GM18508 (cell line): ENCODE results near the gene TRIM21.
A peak's percentile ranks its signal among the peaks of the same experiment; 100 is the strongest.
"Not testable (repeated sequence)": the region's sequence is repeated elsewhere in the genome, so short reads cannot be mapped to it uniquely, and the experiment has no call there.

Experiments used
- ATAC-seq: cut with Tn5 transposase; IDR thresholded peaks from one replicate; pipeline ENCODE4 v1.9.1; 2021; ENCODE audit warnings: moderate number of reproducible peaks; ENCODE audit not compliant: insufficient read depth, unreplicated experiment

The TRIM21 gene

DNA sequence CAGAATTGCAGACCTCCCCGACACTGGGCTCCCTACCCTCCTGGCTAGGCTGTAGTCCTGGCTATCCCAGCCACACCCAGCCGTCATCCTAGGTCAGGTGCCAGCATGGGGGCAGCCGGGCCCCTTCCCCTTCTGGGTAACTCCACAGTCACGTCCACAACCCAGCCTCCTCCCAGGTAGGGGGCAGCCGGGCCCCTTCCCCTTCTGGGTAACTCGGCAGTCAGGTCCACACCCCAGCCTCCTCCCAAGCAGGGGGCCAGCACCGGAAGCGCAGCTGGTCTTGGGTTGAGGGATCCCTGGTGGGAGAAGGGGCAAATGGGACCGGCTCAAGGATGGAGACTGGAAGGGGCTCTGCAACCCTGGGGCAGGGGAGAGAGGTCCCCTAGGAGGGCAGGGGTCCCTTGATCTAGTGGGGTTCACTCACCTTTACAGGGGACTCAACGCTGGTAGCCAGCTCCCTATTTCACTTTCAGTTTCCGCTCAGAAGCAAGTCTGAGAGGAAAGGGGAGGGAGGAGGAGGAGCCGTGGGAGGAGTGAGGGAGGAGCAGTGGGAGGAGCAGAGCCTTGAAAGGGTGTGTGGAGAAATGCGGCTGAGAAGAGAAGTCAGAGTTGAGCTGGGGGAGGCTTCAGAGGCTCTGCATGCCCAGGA, at the start of gene TRIM21:
Gene TRIM21 (minus strand): TSS at position 494 of the 649 bp plus-strand sequence. CDS start 3,293 bp downstream, outside the sequence.
- peak; percentile 98 for ATAC-seq

DNA sequence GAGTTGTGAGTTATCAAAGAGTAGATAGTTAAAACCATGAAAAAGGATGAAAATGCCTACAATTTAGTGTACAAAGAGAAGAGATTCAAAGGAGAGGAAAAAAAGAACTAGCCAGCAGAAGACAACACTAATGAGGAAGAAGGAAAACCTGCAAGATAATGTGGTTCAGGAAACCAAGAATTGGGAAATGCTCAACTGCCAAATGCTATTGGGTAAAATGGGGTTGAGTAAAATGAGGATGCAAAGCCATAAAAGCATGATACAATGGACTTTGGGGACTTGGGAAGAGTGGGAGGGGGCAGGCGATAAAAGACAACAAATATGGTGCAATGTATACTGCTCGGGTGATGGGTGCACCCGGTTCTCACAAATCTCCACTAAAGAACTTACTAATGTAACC, 48.0 kb upstream of the TRIM21 start:
- ATAC-seq = no peak

DNA sequence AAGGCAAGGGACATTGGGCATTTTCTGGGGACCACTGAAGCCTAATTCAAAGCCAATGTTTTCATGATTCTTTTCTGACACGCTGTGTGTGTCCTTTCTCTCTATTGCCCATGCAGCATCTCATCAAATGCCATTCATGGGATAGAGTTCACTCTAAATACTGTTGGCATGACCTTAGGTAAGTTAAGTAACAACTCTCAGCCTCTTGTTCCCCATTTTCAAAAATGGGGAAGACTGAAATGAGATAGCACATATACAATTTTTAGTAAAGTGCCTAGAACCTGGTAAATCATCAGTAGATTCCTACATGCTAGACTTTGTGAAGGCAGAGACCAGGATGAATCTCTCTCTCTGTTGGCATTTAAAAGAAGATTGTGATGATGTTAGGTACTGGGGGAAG, 42.9 kb upstream of the TRIM21 start:
- ATAC-seq = no peak

DNA sequence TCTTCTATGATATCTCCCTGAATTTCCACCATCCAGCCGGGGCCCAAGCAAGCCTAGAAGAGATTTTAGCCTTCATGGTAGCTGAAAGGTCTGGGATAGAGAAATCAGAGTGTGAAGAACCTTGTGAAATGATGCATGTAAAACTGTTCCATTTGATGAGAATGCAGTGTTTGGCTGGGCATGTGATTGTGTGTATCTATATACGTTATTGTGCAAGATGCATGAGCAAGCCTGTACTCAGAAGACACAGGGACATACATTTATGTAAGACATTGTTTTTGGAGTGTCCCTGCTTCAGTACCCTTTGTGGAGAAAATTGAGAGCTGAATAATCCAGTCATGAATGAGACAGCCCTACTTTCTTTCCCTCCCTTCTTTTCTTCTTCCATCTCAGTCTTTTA, 40.4 kb upstream of the TRIM21 start:
- no peak for ATAC-seq

- no peak for ATAC-seq
Observed at GRCh38 chr11:4430051-4430450, 36.5 kb upstream of the TRIM21 start.

DNA sequence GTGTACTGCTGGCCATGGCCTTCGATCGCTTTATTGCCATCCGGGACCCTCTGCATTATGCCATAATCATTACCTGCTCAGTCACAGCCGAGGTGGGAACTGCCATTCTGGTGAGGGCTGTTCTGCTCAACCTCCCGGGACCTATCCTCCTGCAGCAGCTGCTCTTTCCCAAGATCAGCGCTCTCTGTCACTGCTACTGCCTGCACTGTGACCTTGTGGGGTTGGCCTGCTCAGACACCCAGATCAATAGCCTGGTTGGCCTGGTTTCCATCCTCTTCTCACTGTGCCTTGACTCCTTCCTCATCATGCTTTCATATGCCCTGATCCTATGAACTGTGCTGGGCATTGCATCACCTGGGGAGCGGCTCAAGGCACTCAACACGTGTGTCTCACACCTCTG, 24.9 kb upstream of the TRIM21 start:
- ATAC-seq = no peak

- no peak for ATAC-seq
Observed at GRCh38 chr11:4416816-4417215, 23.3 kb upstream of the TRIM21 start.

DNA sequence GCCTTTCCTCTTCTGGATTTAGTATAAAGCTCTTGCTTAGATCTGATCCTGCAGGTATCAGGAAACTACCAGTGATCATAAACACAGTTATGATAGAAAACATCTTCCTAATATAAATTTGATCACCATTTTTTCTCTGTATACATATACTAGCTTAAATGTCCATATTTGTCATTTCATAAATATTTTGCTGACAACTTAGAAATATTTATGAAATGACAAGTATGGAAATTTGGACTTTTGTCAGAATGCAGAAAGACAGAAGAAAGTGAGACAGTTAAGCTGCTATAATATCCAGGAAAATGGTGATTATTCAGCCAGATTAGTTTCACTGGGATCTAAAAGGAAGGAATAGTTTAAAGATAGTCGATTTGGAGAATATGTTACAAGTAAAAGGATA, 22.8 kb upstream of the TRIM21 start:
- no peak for ATAC-seq

GRCh38 chr11:4406206-4406605, 12.7 kb upstream of the TRIM21 start:
- ATAC-seq = not testable (repeated sequence)

GRCh38 chr11:4393858-4394223, 339 bp upstream of the TRIM21 start:
- ATAC-seq = no peak

- no peak for ATAC-seq
Observed at GRCh38 chr11:4388221-4388620, 5.3 kb downstream of the TRIM21 start.

DNA sequence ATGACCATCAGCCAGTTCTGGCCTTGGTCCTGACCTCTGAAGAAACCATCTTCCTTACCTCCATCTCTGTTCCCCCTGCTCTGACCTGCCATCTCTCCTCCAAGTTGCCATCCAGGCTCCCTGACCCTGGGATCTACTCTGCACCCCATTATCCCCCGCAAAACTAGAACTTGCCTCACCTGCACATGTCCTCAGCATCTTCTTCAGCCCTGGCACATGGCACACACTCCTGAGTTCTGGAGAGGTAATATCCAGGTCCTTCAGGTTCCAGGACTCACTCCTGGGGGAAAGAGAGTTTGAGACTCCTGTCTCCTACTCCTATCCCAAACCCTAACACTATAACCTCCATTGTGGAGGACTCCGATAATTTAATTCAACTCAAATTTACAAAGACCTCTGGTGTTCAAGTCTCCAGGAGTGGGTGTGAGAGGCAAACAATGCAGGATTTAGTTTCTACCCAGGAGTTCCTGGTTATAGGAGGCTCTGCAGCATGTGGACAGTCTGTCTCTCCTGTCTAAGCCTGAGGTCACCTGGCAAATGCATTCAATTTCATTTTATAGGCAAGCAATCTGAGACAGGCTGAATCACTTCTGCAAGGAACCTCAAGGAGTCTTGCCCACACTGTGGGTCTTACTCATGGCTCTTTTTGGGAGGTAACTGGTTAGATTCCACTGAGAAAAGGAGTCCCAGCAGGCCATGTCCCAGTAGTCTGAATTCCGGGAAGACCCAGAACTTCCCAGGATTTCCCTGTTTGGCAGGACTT, 7.3 kb downstream of the TRIM21 start:
- no peak for ATAC-seq

GRCh38 chr11:4381901-4382300, 11.6 kb downstream of the TRIM21 start:
- no peak for ATAC-seq

DNA sequence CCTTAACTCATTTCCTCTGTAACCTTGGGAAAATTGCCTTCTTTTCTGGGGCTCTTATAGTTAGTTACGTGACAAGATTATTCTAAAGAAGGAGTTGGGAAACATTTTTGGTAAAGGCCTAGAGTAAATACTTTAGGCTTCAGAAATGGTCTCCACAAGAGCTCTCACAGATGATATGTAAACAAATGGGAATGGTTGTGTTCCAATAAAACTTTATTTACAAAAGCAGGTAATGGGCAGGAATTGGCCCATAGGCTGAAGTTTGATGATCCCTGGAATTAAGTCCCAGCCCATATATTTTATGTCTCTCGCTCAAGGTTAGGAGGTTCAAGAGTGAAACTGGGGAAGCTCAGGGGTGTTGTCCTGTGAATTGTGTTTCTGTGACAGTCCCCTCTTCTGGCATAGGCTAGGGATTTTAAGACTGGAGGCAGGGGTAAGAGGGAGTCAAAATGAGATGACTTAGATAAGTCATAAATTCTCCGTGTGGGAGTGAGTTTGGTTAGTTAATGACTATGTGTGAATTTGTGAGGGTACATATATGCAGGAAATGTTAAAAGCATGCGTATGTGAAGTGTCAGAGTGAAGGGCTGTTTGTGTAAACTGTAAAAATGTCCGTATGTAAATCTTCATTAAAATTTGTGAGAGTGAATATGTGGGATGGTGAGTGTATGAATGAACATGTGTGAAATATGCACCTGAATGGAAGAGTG, 17.9 kb downstream of the TRIM21 start:
- no peak for ATAC-seq

DNA sequence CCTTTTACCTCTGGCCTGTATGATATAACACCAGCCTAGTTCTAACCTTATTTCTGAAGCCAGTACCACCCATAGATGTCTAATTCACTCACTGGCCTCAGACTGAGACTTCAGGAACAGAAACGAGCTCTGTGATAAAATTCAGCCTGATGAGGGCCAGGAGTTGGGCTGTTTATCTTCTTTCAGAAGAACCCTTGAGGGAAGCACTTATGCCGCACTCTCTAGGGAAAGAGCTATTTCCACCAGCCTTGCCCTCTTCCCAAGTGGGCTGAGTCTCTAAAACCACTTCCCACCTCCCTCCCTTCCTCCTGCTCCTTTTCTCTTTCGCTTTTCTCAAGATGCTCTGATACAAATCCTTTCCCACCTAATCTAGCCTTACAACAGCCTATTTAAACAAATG, 23.3 kb downstream of the TRIM21 start:
- no peak for ATAC-seq

DNA sequence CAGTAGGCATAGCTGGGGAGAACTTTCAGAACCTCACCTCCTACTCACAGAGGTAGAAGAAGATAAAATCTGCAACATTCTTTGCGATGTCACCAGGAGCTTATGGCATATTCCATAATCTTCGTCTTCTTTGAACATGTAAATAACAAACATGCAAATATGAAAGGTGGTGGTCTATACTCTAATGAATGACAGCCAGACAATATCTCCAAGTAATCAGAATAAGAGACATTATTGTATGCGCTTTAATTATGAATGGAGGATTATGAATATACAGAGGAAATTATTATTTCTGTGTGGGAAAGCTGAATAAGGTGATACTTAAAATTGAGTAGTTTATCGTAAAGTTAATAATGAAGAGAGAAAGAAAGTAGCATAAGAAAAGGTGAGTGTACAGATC, 25.2 kb downstream of the TRIM21 start, which contains the start of gene OR52B4:
Gene OR52B4 (minus strand): TSS at position 101 of the 400 bp plus-strand sequence. CDS start 91 bp downstream, at position 10.
- ATAC-seq = no peak

DNA sequence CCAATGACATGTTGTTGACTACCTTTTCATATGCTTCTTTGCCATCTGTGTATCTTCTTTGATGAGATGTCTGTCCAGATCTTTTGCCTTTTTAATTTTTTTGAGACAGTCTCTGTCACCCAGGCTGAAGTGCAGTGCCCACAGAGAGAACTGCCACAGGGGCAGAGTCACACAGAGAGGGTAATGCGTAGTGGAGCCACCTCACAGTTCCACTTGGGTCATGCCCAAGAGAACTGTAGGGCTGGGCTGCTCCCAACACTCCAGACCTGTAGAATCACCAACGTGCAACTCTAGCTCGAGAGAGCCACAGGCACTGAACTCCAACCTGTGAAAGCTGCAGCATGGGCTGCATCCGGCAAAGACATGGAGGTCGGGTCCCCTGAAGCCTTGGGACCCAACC, 45.4 kb downstream of the TRIM21 start:
- ATAC-seq = not testable (repeated sequence)

GRCh38 chr11:4345366-4345765, 48.1 kb downstream of the TRIM21 start:
- ATAC-seq = not testable (repeated sequence)
